ENCODE results near the gene PLXDC2. TPM values are rescaled to one million over a fixed set of nuclear protein-coding genes. Genes with fewer than 3 reads are reported as not detected.
"Not testable (repeated sequence)": the region's sequence is repeated elsewhere in the genome, so short reads cannot be mapped to it uniquely, and the experiment has no call there.

Gene PLXDC2
- total RNA-seq, 2 donors from 2014 or later, result not detected

- no peaks in the 10 kb centered on the region for H3K36me3 Mint-ChIP-seq
- no peaks in the 10 kb centered on the region for H3K9me3 Mint-ChIP-seq
- DNase-seq (ENCODE audit: low spot score in 2 of 2) (no peak), ATAC-seq (no peak)
- H3K27ac Mint-ChIP-seq, result no peak overlapping the region
Observed at GRCh38 chr10:20166096-20166675, 350.0 kb downstream of the PLXDC2 start.

DNA sequence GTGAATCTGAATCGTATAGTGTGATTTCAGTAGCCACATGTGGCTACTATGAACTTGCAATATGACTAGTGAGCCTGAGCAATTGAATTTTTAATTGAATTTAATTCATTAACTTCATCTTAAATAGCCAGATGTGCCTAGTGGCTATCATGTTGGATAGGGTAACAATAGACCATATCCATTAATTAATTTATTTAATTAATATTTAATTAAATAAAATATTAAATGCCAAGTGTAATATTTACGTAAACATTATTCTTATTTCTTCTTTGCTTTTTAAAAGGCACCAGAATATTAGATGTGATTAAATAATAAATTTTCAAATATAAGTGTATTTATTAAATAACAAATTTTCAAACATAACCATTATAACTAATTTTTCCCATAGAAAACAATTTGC lies 354.4 kb downstream of the PLXDC2 start:
- H3K9me3 Mint-ChIP-seq, result no peaks in the 10 kb centered on the region
- ATAC-seq (no peak), DNase-seq (ENCODE audit: low spot score in 2 of 2) (no peak)
- H3K36me3 Mint-ChIP-seq, result no peaks in the 10 kb centered on the region
- H3K27ac Mint-ChIP-seq, result no peak overlapping the region

DNA sequence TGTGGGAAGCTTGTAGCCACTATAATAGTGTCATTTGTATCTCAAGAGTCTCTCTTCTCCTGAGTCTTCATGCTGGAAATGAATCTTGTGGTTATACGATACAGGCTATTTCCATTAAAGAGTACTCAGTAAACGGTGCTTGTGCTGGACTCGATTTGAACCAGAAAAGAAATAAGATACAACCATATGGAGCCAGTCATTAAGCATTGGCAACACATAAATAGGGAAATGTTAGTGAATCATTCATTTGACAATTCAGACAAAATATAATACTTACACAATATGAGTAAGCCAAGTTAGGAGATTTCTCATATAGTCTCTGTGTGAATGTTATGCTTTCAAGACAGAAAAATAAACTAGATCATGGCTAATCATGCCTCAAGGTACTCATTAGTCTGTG lies 356.8 kb downstream of the PLXDC2 start:
- ATAC-seq, result no peak
- Mint-ChIP-seq H3K27ac (no peak overlapping the region), H3K36me3 (no peaks in the 10 kb centered on the region)

GRCh38 chr10:20175719-20176118 lies 359.5 kb downstream of the PLXDC2 start:
- Mint-ChIP-seq H3K36me3 (no peaks in the 10 kb centered on the region), H3K27ac (no peak overlapping the region), H3K9me3 (no peaks in the 10 kb centered on the region)
- DNase-seq (ENCODE audit: low spot score in 2 of 2) (no peak), ATAC-seq (no peak)

More for the DNA sequence above, 356.8 kb downstream of the PLXDC2 start:
- no peaks in the 10 kb centered on the region for H3K9me3 Mint-ChIP-seq
- no peak for DNase-seq (ENCODE audit: low spot score in 2 of 2)

DNA sequence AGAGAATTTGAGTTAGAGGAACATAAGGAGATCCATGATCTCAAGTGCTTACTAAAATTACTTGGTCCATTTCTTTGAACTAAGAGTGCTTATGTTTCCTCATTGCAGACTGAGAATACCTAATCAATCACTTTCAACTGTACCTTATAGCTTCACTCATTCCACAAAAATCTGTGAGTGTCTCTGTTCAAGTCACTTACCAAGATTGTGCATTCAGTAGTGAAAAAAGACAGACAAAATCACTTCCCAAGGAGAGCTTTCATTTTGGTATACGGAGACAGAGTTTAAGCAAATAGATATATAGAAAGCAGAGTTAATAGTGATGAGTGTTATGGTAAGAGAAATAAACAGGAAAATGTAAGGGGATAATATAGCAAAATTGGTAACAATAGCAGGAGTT lies 364.5 kb downstream of the PLXDC2 start:
- no peaks in the 10 kb centered on the region for H3K36me3 Mint-ChIP-seq
- peaks cover 0 to 4% of the 10 kb centered on the region in 2 donors for H3K9me3 Mint-ChIP-seq
- ATAC-seq (no peak), DNase-seq (ENCODE audit: low spot score in 2 of 2) (no peak)
- H3K27ac Mint-ChIP-seq, result no peak overlapping the region

DNA sequence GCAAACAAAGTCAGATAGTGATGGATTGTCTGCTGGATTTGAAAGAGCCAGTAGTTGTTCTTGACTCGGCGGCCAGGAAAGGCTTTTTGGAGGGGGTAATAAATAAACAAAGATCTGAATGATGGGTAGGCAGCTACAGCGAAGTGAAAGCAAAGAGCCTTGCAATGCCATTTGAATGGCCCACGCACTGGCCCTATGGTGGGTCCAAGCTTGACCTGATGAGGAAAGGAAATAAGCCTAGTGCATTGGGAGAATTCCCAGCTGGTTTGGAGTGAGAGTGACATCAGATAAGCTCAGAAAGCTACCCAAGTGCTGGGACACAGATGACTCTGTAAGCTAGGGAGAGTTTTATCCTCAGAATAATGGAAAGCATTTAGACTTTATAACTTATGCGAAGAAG lies 365.2 kb downstream of the PLXDC2 start:
- DNase-seq (ENCODE audit: low spot score in 2 of 2) (no peak), ATAC-seq (no peak)
- no peak overlapping the region for H3K27ac Mint-ChIP-seq
- peaks cover 0 to 4% of the 10 kb centered on the region in 2 donors for H3K9me3 Mint-ChIP-seq
- H3K36me3 Mint-ChIP-seq, result no peaks in the 10 kb centered on the region

GRCh38 chr10:20185116-20185515 lies 368.9 kb downstream of the PLXDC2 start:
- Mint-ChIP-seq H3K36me3 (no peaks in the 10 kb centered on the region), H3K9me3 (peaks cover 0 to 8% of the 10 kb centered on the region in 2 donors), H3K27ac (no peak overlapping the region)
- DNase-seq (ENCODE audit: low spot score in 2 of 2) (no peak), ATAC-seq (no peak)

GRCh38 chr10:20191392-20191791 lies 375.2 kb downstream of the PLXDC2 start:
- H3K9me3 Mint-ChIP-seq; H3K36me3 Mint-ChIP-seq; ATAC-seq; DNase-seq (ENCODE audit: low spot score in 2 of 2); H3K27ac Mint-ChIP-seq: not testable (repeated sequence)

- H3K27ac Mint-ChIP-seq, result no peak overlapping the region
- no peak for DNase-seq (ENCODE audit: low spot score in 2 of 2)
- ATAC-seq, result no peak
- peaks cover 0 to 7% of the 10 kb centered on the region in 2 donors for H3K9me3 Mint-ChIP-seq
- no peaks in the 10 kb centered on the region for H3K36me3 Mint-ChIP-seq
Observed at GRCh38 chr10:20195076-20195475, 378.8 kb downstream of the PLXDC2 start.

- no peak for DNase-seq (ENCODE audit: low spot score in 2 of 2)
- Mint-ChIP-seq H3K27ac (no peak overlapping the region), H3K9me3 (peaks cover 0 to 3% of the 10 kb centered on the region in 2 donors), H3K36me3 (no peaks in the 10 kb centered on the region)
- no peak for ATAC-seq
Observed at GRCh38 chr10:20200758-20201157, 384.5 kb downstream of the PLXDC2 start.

GRCh38 chr10:20202337-20202736 lies 386.1 kb downstream of the PLXDC2 start:
- no peaks in the 10 kb centered on the region for H3K36me3 Mint-ChIP-seq
- ATAC-seq, result no peak

GRCh38 chr10:20207653-20208052 lies 391.4 kb downstream of the PLXDC2 start:
- no peak for ATAC-seq
- no peak overlapping the region for H3K27ac Mint-ChIP-seq

More at GRCh38 chr10:20202337-20202736, 386.1 kb downstream of the PLXDC2 start:
- Mint-ChIP-seq H3K9me3 (no peaks in the 10 kb centered on the region), H3K27ac (no peak overlapping the region)
- no peak for DNase-seq (ENCODE audit: low spot score in 2 of 2)

DNA sequence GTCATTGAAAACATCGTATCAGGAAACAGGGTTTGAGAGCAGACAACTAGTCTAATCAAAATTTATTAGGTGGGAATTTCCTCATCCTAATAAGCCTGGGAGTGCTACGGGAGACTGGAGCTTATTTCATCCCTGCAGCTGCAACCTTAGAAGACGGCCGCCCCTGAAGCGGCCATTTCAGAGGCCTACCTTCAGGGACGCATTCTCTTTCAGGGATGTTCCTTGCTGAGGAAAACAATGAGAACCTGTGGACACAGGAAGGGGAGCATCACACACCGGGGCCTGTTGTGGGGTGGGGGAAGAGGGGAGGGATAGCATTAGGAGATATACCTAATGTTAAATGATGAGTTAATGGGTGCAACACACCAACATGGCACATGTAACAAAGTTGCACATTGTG lies 392.9 kb downstream of the PLXDC2 start:
- ATAC-seq; DNase-seq (ENCODE audit: low spot score in 2 of 2); H3K36me3 Mint-ChIP-seq; H3K27ac Mint-ChIP-seq; H3K9me3 Mint-ChIP-seq: not testable (repeated sequence)

More at GRCh38 chr10:20207653-20208052, 391.4 kb downstream of the PLXDC2 start:
- H3K36me3 Mint-ChIP-seq, result no peaks in the 10 kb centered on the region
- peaks cover 4 to 5% of the 10 kb centered on the region in 2 donors for H3K9me3 Mint-ChIP-seq
- DNase-seq (ENCODE audit: low spot score in 2 of 2), result no peak

GRCh38 chr10:20215547-20216152 lies 399.4 kb downstream of the PLXDC2 start:
- Mint-ChIP-seq H3K36me3 (no peaks in the 10 kb centered on the region), H3K9me3 (peaks cover 5 to 13% of the 10 kb centered on the region in 2 donors), H3K27ac (no peak overlapping the region)
- ATAC-seq (no peak), DNase-seq (ENCODE audit: low spot score in 2 of 2) (no peak)

GRCh38 chr10:20221356-20221755 lies 405.1 kb downstream of the PLXDC2 start:
- H3K27ac Mint-ChIP-seq, result no peak overlapping the region
- no peak for DNase-seq (ENCODE audit: low spot score in 2 of 2)
- no peak for ATAC-seq
- H3K9me3 Mint-ChIP-seq, result peaks cover 4 to 5% of the 10 kb centered on the region in 2 donors
- H3K36me3 Mint-ChIP-seq, result no peaks in the 10 kb centered on the region

GRCh38 chr10:20228729-20229128 lies 412.5 kb downstream of the PLXDC2 start:
- Mint-ChIP-seq H3K27ac (no peak overlapping the region), H3K9me3 (peaks cover 12 to 16% of the 10 kb centered on the region in 2 donors), H3K36me3 (no peaks in the 10 kb centered on the region)
- DNase-seq (ENCODE audit: low spot score in 2 of 2), result no peak
- ATAC-seq, result no peak

DNA sequence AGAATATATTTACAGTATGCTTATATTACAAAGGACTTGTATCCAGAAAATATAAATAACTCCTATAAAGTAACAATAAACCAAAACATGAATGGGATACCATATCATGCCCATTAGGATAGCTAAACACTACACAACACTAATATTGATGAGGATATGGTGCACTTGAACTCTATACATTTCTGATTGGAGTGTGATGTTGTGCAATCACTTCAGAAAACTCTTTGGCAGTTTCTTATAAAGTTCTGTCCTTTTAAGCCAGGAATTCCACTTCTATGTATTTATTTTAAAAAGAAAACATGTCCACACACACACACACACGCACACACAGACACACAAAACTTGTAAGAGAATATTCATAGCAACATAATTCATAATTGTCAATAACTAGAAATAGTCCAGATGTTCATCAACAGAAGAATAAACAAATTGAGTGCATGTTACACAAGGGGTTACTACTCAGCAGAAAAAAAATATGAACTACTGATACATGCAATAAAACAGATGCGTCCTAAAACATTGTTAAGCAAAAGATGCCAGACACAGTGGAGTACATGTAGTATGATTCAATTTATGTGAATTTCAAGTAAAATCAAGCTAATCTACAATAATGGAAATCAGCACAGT lies 416.0 kb downstream of the PLXDC2 start:
- H3K27ac Mint-ChIP-seq, result no peak overlapping the region
- peaks cover 9 to 16% of the 10 kb centered on the region in 2 donors for H3K9me3 Mint-ChIP-seq
- DNase-seq (ENCODE audit: low spot score in 2 of 2) (no peak), ATAC-seq (no peak)
- H3K36me3 Mint-ChIP-seq, result no peaks in the 10 kb centered on the region

GRCh38 chr10:20233423-20233822 lies 417.2 kb downstream of the PLXDC2 start:
- no peak for DNase-seq (ENCODE audit: low spot score in 2 of 2)
- H3K27ac Mint-ChIP-seq, result no peak overlapping the region
- ATAC-seq, result no peak
- peaks cover 0 to 11% of the 10 kb centered on the region in 2 donors for H3K9me3 Mint-ChIP-seq
- no peaks in the 10 kb centered on the region for H3K36me3 Mint-ChIP-seq
